Endothelial cell of umbilical vein (primary cell): ENCODE measurements around the gene RAD54L. TPM values are rescaled to one million over a fixed set of nuclear protein-coding genes. Genes with fewer than 3 reads are reported as not detected.

Source experiments
- BruUV-seq: library from RNA; stranded (reverse); fragments of 400-500 nt; replicated peaks from 2 replicates; lab custom pipeline; 2021; lab: Mats Ljungman, UMichigan
- CTCF ChIA-PET: fragments of 300-600, 350-600 bp; sonication (Branson Sonifier 250); formaldehyde crosslinking; loops from one replicate; lab custom pipeline; 2021; ENCODE audit warnings: antibody characterized with exemption, inconsistent platforms; lab: Charles Lee
- POLR2A ChIA-PET: fragments of 300-600, 350-600 bp; sonication (Branson Sonifier 250); formaldehyde crosslinking; loops from one replicate; lab custom pipeline; 2021; ENCODE audit warnings: antibody characterized with exemption, inconsistent platforms; lab: Charles Lee
- DNase-seq: peaks from one replicate; pipeline ENCODE4 v3.0.0-alpha.2; 2011; ENCODE audit warnings: low read depth, low spot score
- FAIRE-seq: peaks from 2 replicates; lab custom pipeline; 2011; peaks lifted over from hg19 to GRCh38; lab: Jason Lieb, UNC
- H2AFZ ChIP-seq: 2 replicates; pipeline ENCODE4 v1.6.0; 2012; ENCODE audit warnings: low read depth, low read length, control low read depth, inconsistent platforms
- H3K27ac ChIP-seq: 2 replicates; pipeline ENCODE4 v1.5.1; 2011; ENCODE audit warnings: low read depth, mild to moderate bottlenecking, control low read depth, low read length, moderate library complexity; ENCODE audit not compliant: insufficient read depth
- H3K27me3 ChIP-seq, 2 experiments: 2 replicates each; pipeline versions ENCODE4 v1.6.0 to v1.6.1; 2011; ENCODE audit warnings: low read length in 2 of 2, mixed read lengths in 1 of 2; ENCODE audit not compliant: control insufficient read depth in 2 of 2, insufficient read depth in 2 of 2
- H3K36me3 ChIP-seq, 2 experiments: 2 replicates in 1 of 2; 3 replicates in 1 of 2; pipeline ENCODE4 v1.5.1; 2011; ENCODE audit warnings: low read length in 2 of 2, mild to moderate bottlenecking in 1 of 2, moderate library complexity in 1 of 2; ENCODE audit not compliant: control insufficient read depth in 2 of 2, insufficient read depth in 2 of 2; ENCODE audit errors: extremely low read depth in 1 of 2
- H3K4me1 ChIP-seq: 3 replicates; pipeline ENCODE4 v1.5.1; 2011; ENCODE audit warnings: mild to moderate bottlenecking, low read length; ENCODE audit not compliant: control insufficient read depth, insufficient read depth; ENCODE audit errors: extremely low read depth
- H3K4me2 ChIP-seq: 2 replicates; pipeline ENCODE4 v1.6.1; 2011; ENCODE audit warnings: low read length, control low read depth, mixed read lengths; ENCODE audit not compliant: insufficient read depth
- H3K4me3 ChIP-seq, 3 experiments: fragments of 200-600 bp in 1 of 3; sonication (generic), shearing (Covaris generic) in 1 of 3; replicated peaks in 1 of 3; 2 replicates each; pipeline ENCODE4 v1.5.1; 2011 to 2016; ENCODE audit warnings: control low read depth in 3 of 3, low read length in 3 of 3, mild to moderate bottlenecking in 2 of 3, inconsistent platforms in 1 of 3, low read depth in 1 of 3, moderate library complexity in 1 of 3; ENCODE audit not compliant: insufficient read depth in 1 of 3
- H3K79me2 ChIP-seq: 2 replicates; pipeline ENCODE4 v1.6.0; 2012; ENCODE audit warnings: low read length, inconsistent platforms; ENCODE audit not compliant: control insufficient read depth, insufficient read depth
- H3K9ac ChIP-seq: replicated peaks from 2 replicates; pipeline ENCODE3; 2011; ENCODE audit warnings: low read length, control low read depth; ENCODE audit not compliant: insufficient read depth; ENCODE audit errors: extremely low read depth
- H3K9me1 ChIP-seq: replicated peaks from 3 replicates; pipeline ENCODE4 v1.6.0; 2011; ENCODE audit warnings: mild to moderate bottlenecking, low read length; ENCODE audit not compliant: control insufficient read depth, insufficient read depth; ENCODE audit errors: extremely low read depth
- H3K9me3 ChIP-seq: replicated peaks from 2 replicates; pipeline ENCODE4 v1.5.1; 2012; ENCODE audit warnings: low read length, inconsistent platforms; ENCODE audit not compliant: control insufficient read depth, insufficient read depth
- H4K20me1 ChIP-seq: replicated peaks from 2 replicates; pipeline ENCODE3; 2011; ENCODE audit warnings: mild to moderate bottlenecking, low read length; ENCODE audit not compliant: control insufficient read depth, insufficient read depth; ENCODE audit errors: extremely low read depth
- CTCF ChIP-seq, 2 donors: IDR thresholded peaks; 1 replicate in 1 of 2; 2 replicates in 1 of 2; pipeline ENCODE4 v1.5.1; 2011; ENCODE audit warnings: low read length in 2 of 2, mild to moderate bottlenecking in 2 of 2, moderate library complexity in 2 of 2, control low read depth in 1 of 2, inconsistent platforms in 1 of 2, low read depth in 1 of 2; ENCODE audit not compliant: insufficient read depth in 1 of 2; ENCODE audit errors: extremely low read depth in 1 of 2
- EZH2 ChIP-seq: IDR thresholded peaks from 2 replicates; pipeline ENCODE4 v1.6.1; 2012; ENCODE audit warnings: borderline replicate concordance, low read depth, mild to moderate bottlenecking, moderate library complexity, low read length, inconsistent platforms; ENCODE audit not compliant: severe bottlenecking
- FOS ChIP-seq: IDR thresholded peaks from 2 replicates; pipeline ENCODE4 v1.6.1; 2011; ENCODE audit warnings: mild to moderate bottlenecking, low read length, moderate library complexity, borderline replicate concordance; ENCODE audit not compliant: insufficient read depth
- GATA2 ChIP-seq: IDR thresholded peaks from 2 replicates; pipeline ENCODE4 v1.7.0; 2011; ENCODE audit warnings: low read depth, mild to moderate bottlenecking, moderate library complexity, mixed read lengths, low read length; ENCODE audit not compliant: insufficient read length, insufficient read depth
- JUN ChIP-seq: IDR thresholded peaks from 2 replicates; pipeline ENCODE4 v1.6.1; 2011; ENCODE audit warnings: borderline replicate concordance, low read depth; ENCODE audit not compliant: insufficient read length, insufficient read depth
- MAX ChIP-seq: IDR thresholded peaks from 2 replicates; pipeline ENCODE4 v1.6.1; 2011; ENCODE audit not compliant: insufficient read depth, insufficient read length
- MYC ChIP-seq: IDR thresholded peaks from one replicate; pipeline ENCODE4 v1.6.1; 2011; ENCODE audit warnings: mild to moderate bottlenecking, low read depth, low read length
- POLR2A ChIP-seq: IDR thresholded peaks from 2 replicates; pipeline ENCODE4 v1.6.1; 2012; ENCODE audit warnings: low read depth, mild to moderate bottlenecking, control low read depth, low read length
- POLR2AphosphoS5 ChIP-seq: IDR thresholded peaks from 2 replicates; pipeline ENCODE4 v1.6.1; 2012; ENCODE audit warnings: low read depth, mild to moderate bottlenecking, control low read depth, low read length, moderate library complexity; ENCODE audit not compliant: insufficient read depth
- dilution Hi-C: fragments of 300-500 bp; cut with MboI; formaldehyde crosslinking; loops from one replicate; pipeline ENCODE4 v1.15.0; 2019; ENCODE audit warnings: low sequenced_read_pairs; ENCODE audit not compliant: extremely low pct_ligation_motif_present
- intact Hi-C: fragments of 100-400 bp; cut with micrococcal nuclease; formaldehyde crosslinking; loops from one replicate; pipeline ENCODE4 v1.10.0; 2022
- polyA plus RNA-seq, 4 experiments: library from polyadenylated mRNA; depleted of rRNA in 3 of 4; stranded (reverse) in 3 of 4; unstranded in 1 of 4; fragments of >200 nt; gene quantifications; 2 replicates each; pipeline versions ENCODE4 v1.2.1 to v1.2.3, GENCODE V29; 2011 to 2012; ENCODE audit warnings: missing spikeins in 1 of 4
- total RNA-seq: library from RNA; stranded (reverse); gene quantifications from 2 replicates; pipeline ENCODE4 v1.2.3, GENCODE V29; 2021

The RAD54L gene
- total and polyA plus RNA-seq, 2 donors (not counting 3 experiments of a cell fraction or from before 2014, with no cell fraction given) = 10.5 to 18.9 TPM

- FAIRE-seq = no peak
- DNase-seq = peak; percentile 50
- BruUV-seq = no TSS peak
- peak overlapping the region; percentile 50 for H2AFZ ChIP-seq
- POLR2A ChIA-PET = interaction anchor here (1.8 kb wide), 1 partner anchor 37 kb away, joined by 5 read pairs; the partner anchor contains the start of gene NSUN4
- TF ChIP-seq EZH2 (no peak), JUN (no peak), CTCF (IDR thresholded peaks at IDR 0.05; ENCODE audit: extremely low read depth in 1 of 2, insufficient read depth in 1 of 2, low read depth in 1 of 2, low read length in 2 of 2) (no peak), FOS (no peak), MAX (no peak), POLR2AphosphoS5 (no peak), MYC (no peak), GATA2 (no peak), POLR2A (no peak)
- H3K27me3 ChIP-seq = no peaks in the 10 kb centered on the region
- H3K4me1 ChIP-seq = peaks cover 20% of the 10 kb centered on the region
- H3K36me3 ChIP-seq = peaks cover under 1 to 2% of the 10 kb centered on the region in 2 experiments
- H3K79me2 ChIP-seq = peaks cover 89% of the 10 kb centered on the region
- intact Hi-C loops = loop anchor here (1.0 to 5.0 kb wide), 4 partner anchors 38 to 170 kb away; partner anchors contain the start of genes NSUN4, PIK3R3 and RAD54L
- peak overlapping the region; percentile 97 for H3K9ac ChIP-seq
- H3K4me2 ChIP-seq = peak overlapping the region; percentile 94
- H3K9me1 ChIP-seq = no peaks in the 10 kb centered on the region
- CTCF ChIA-PET = interaction anchor here (1.0 to 2.7 kb wide), 7 partner anchors 31 to 58 kb away, joined by 3 to 17 read pairs (median 5); partner anchors contain the start of genes NSUN4 and RAD54L
- H3K27ac ChIP-seq = peak overlapping the region; percentile 81
- H3K9me3 ChIP-seq = no peaks in the 10 kb centered on the region
- no peaks in the 10 kb centered on the region for H4K20me1 ChIP-seq
- peak overlapping the region; percentile 73 to 94 (median 84) for H3K4me3 ChIP-seq
- dilution Hi-C loops = no loop called here
Observed at GRCh38 chr1:46302641-46303037, 55.1 kb downstream of the RAD54L start.
